GM19324 (cell line): ENCODE measurements around the gene ZSCAN22.
A peak's percentile ranks its signal among the peaks of the same experiment; 100 is the strongest.

Experiments
- ATAC-seq: cut with Tn5 transposase; IDR thresholded peaks from one replicate; pipeline ENCODE4 v1.9.1; 2021; ENCODE audit warnings: mild to moderate bottlenecking, moderate library complexity; ENCODE audit not compliant: unreplicated experiment, low FRiP score

Gene ZSCAN22

GRCh38 chr19:58350871-58351557 lies 24.2 kb downstream of the ZSCAN22 start:
- ATAC-seq, result no peak

- ATAC-seq, result no peak
Measured at GRCh38 chr19:58351558-58351878, 24.7 kb downstream of the ZSCAN22 start.

GRCh38 chr19:58351990-58352755 lies 25.4 kb downstream of the ZSCAN22 start:
- no peak for ATAC-seq

GRCh38 chr19:58352760-58353671 lies 26.2 kb downstream of the ZSCAN22 start, which contains the start of gene A1BG:
A1BG (minus strand) TSS chr19:58353492; CDS start chr19:58353437, 55 bp downstream.
- ATAC-seq, result no peak

GRCh38 chr19:58353717-58354477 lies 27.1 kb downstream of the ZSCAN22 start:
- ATAC-seq, result no peak

- no peak for ATAC-seq
Measured at GRCh38 chr19:58354478-58355030, 27.8 kb downstream of the ZSCAN22 start.

GRCh38 chr19:58355215-58355796 lies 28.5 kb downstream of the ZSCAN22 start:
- no peak for ATAC-seq

- ATAC-seq, result no peak
Measured at GRCh38 chr19:58355908-58356765, 29.3 kb downstream of the ZSCAN22 start.

GRCh38 chr19:58356766-58357480 lies 30.1 kb downstream of the ZSCAN22 start:
- no peak for ATAC-seq

GRCh38 chr19:58357481-58358145 lies 30.8 kb downstream of the ZSCAN22 start:
- ATAC-seq, result no peak

- peak; percentile 9 for ATAC-seq
Measured at GRCh38 chr19:58361900-58362271, 35.1 kb downstream of the ZSCAN22 start.

GRCh38 chr19:58362272-58362994 lies 35.6 kb downstream of the ZSCAN22 start, which contains the start of gene ZNF497:
ZNF497 (minus strand) TSS chr19:58362751; CDS start chr19:58357635, 5,116 bp downstream.
- peak; percentile 86 for ATAC-seq

GRCh38 chr19:58364146-58364545 lies 37.4 kb downstream of the ZSCAN22 start:
- no peak for ATAC-seq

- ATAC-seq, result no peak
Measured at GRCh38 chr19:58366585-58367430, 40.0 kb downstream of the ZSCAN22 start.

GRCh38 chr19:58367698-58368454 lies 41.1 kb downstream of the ZSCAN22 start:
- no peak for ATAC-seq
